T-helper 17 cell (primary cell): Measurements from ENCODE around the gene INPP4B. TPM values are rescaled to one million over a fixed set of nuclear protein-coding genes. Genes with fewer than 3 reads are reported as not detected.

Experiments used
- ATAC-seq: fragments of 150-1000 bp; cut with Tn5 transposase; 2 replicates; pipeline ENCODE4 v1.10.0; 2021; ENCODE audit warnings: mild to moderate bottlenecking, moderate library complexity
- DNase-seq, 3 donors: peaks; one replicate each; pipeline versions ENCODE4 v3.0.0 to v3.0.0-alpha.2; 2020 to 2021
- H3K9me3 ChIP-seq: one replicate; pipeline ENCODE4 v1.7.0; 2013; ENCODE audit warnings: low read length, mild to moderate bottlenecking; ENCODE audit not compliant: control insufficient read depth, poor library complexity, severe bottlenecking
- H3K27ac Mint-ChIP-seq: one replicate; pipeline ENCODE4 v1.8.0; 2022; ENCODE audit warnings: mild to moderate bottlenecking, moderate library complexity, mixed read lengths
- H3K27me3 Mint-ChIP-seq: one replicate; pipeline ENCODE4 v1.8.0; 2022; ENCODE audit warnings: mixed read lengths
- H3K36me3 Mint-ChIP-seq: one replicate; pipeline ENCODE4 v1.8.0; 2022; ENCODE audit warnings: low read depth, mixed read lengths
- H3K4me1 Mint-ChIP-seq: one replicate; pipeline ENCODE4 v1.8.0; 2022; ENCODE audit warnings: mild to moderate bottlenecking, mixed read lengths
- H3K4me3 Mint-ChIP-seq: one replicate; pipeline ENCODE4 v1.8.0; 2022; ENCODE audit warnings: mild to moderate bottlenecking, moderate library complexity, mixed read lengths
- total RNA-seq, 4 donors: library from RNA in 2 of 4; stranded (reverse) in 2 of 4; gene quantifications; one replicate each; pipeline ENCODE4 v1.2.3 and lab custom pipeline; 2022 to 2026

The INPP4B gene
- total RNA-seq, 2 donors from 2014 or later: 91.8 to 102 TPM

DNA sequence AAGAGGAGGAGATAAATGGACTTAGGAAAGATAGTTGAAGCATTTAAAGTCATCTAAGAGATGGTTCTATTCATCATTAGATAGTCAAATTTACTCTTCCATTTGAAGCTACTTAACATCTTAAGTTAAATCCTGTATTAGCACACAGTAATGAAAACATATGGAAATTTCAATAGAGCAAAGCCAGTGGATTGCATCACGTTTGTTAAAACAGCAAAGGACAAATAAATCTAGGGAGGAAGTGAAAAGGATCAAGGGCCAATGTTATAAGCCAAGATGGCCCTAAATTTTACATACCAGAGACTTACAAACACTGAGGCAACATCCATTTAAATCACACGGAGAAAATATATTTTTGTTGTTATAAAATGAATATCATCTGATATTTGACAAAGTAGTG, 602.8 kb downstream of the INPP4B start:
- no peaks in the 10 kb centered on the region for H3K27me3 Mint-ChIP-seq
- no peak overlapping the region for H3K27ac Mint-ChIP-seq
- DNase-seq (no peak), ATAC-seq (no peak)
- H3K4me3 Mint-ChIP-seq: no peak overlapping the region
- H3K9me3 ChIP-seq: no peaks in the 10 kb centered on the region
- H3K4me1 Mint-ChIP-seq: peaks cover 17% of the 10 kb centered on the region
- H3K36me3 Mint-ChIP-seq: peaks cover 4% of the 10 kb centered on the region

DNA sequence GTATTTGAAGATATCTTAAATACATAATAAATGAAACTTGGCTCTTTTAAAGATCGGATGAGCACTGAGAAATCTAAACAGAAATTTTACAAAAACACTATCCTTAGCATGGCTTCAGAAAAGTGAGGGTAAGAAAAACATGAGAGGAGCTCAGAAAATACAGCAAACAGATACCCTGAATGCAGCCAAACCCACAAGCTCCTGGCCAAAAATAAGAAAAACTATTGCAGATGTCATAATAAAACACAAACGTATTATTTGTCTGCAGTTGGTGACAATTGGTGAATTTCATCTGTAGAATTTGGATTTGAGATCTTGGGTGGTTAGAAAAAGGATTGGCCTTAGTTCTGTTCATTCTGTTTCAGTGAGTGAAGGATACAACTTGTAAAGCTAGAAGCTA, 603.9 kb downstream of the INPP4B start:
- no peak for DNase-seq
- Mint-ChIP-seq H3K27ac (peak overlapping the region; percentile 57), H3K36me3 (peaks cover 4% of the 10 kb centered on the region), H3K4me1 (peaks cover 17% of the 10 kb centered on the region), H3K4me3 (no peak overlapping the region), H3K27me3 (no peaks in the 10 kb centered on the region)
- no peak for ATAC-seq
- H3K9me3 ChIP-seq: no peaks in the 10 kb centered on the region

DNA sequence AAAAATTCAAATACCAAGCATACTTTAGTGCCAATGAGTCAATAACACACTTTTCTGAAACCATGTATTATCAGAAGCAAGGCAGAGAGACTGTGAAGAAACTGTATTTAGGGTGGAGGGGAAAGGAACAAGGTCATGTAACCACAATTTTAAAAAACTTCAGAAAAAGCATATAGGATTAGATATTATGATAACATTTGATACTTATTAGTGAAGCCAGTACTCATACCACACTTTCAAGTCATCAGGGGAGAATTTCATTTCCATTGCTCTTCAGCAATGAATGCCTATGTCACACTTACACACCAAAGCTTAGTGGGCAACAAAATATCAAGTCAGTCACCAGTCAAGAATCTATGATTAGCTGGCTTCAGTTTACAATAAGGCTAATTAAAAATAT, 607.5 kb downstream of the INPP4B start:
- Mint-ChIP-seq H3K36me3 (peaks cover 7% of the 10 kb centered on the region), H3K27ac (peak overlapping the region; percentile 27), H3K4me3 (no peak overlapping the region), H3K4me1 (peaks cover 22% of the 10 kb centered on the region), H3K27me3 (no peaks in the 10 kb centered on the region)
- H3K9me3 ChIP-seq: no peaks in the 10 kb centered on the region
- DNase-seq: no peak
- ATAC-seq: no peak

DNA sequence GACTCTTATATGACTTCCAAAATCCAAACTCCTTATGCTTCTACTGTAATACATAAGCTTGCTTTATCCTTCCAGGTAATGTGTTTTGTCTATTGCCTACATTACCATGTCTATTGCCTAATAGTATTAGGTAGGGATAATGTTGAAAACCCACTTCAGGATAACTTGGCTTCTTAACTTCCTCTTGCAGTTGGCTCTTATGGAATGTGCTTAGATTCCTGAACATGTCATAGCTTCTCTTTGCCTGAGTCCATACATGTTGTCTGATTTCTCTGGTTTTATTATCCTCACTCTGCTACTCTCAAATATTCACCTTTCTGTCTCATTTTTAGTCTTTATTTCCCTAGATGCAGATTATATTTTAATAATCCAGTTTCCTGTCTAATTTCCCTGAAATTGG, 609.8 kb downstream of the INPP4B start:
- H3K36me3 Mint-ChIP-seq: peaks cover 4% of the 10 kb centered on the region
- ATAC-seq (no peak), DNase-seq (no peak)
- H3K27ac Mint-ChIP-seq: peak overlapping the region; percentile 46
- H3K4me3 Mint-ChIP-seq: no peak overlapping the region
- H3K9me3 ChIP-seq: no peaks in the 10 kb centered on the region
- peaks cover 20% of the 10 kb centered on the region for H3K4me1 Mint-ChIP-seq
- no peaks in the 10 kb centered on the region for H3K27me3 Mint-ChIP-seq

DNA sequence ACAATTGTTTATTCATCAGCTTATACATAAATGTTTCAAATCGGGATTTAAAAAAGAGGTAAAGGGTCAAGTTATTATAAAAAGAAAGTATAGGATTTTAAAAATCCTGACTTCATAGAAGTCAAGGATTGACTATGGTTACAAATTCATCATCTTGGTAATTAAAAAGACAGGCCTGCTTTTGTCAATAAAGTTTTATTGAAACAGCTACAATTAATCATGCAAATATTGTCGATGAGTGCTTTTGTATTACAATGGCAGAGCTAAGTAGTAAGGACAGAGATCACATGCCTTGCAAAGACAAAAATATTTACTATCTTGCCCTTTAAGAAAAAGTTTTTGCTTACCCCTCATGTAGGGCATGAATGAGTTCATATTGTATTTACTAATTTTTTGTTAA, 614.3 kb downstream of the INPP4B start:
- Mint-ChIP-seq H3K4me1 (peaks cover 27% of the 10 kb centered on the region), H3K4me3 (no peak overlapping the region), H3K27me3 (no peaks in the 10 kb centered on the region), H3K27ac (no peak overlapping the region), H3K36me3 (peaks cover 7% of the 10 kb centered on the region)
- DNase-seq (no peak), ATAC-seq (no peak)
- no peaks in the 10 kb centered on the region for H3K9me3 ChIP-seq

DNA sequence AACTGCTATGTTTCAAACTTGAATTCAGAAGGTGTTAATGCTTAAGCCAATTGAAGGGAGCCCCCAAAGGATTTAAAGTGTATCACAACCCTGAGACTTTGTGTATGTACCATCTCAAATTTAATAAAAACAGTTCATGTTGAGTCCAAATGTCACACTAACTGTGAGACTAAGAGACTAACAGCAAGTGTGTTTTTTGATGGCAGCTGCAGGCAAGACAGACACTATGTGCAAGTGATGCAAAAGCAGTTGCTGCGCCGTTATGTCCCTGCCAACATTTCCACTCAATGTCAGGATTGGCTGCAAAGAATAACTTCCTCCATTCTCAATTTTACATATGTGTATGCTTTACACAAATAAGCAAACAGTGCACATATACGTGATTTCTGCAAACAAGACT, 615.1 kb downstream of the INPP4B start:
- no peaks in the 10 kb centered on the region for H3K9me3 ChIP-seq
- no peak overlapping the region for H3K4me3 Mint-ChIP-seq
- no peaks in the 10 kb centered on the region for H3K27me3 Mint-ChIP-seq
- peaks cover 33% of the 10 kb centered on the region for H3K4me1 Mint-ChIP-seq
- peaks cover 10% of the 10 kb centered on the region for H3K36me3 Mint-ChIP-seq
- DNase-seq (no peak), ATAC-seq (no peak)
- no peak overlapping the region for H3K27ac Mint-ChIP-seq

DNA sequence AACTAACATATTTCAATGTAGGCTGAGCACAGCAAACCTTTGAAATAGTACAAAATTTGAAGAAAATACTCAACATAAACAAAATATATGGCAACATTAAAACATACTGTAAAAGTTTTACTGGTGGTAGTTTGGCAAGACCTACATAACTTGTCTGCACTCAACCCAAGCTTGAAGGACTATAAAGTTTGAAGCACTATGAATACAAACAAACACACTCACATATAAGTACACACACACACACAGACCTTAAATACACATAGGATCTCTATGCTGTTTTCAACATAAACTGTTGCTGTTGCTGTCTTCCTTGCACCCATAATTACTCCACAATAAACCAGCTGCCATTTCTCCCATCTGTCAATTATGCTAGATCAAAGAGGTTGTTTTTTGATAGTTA, 620.1 kb downstream of the INPP4B start:
- peaks cover 22% of the 10 kb centered on the region for H3K4me1 Mint-ChIP-seq
- H3K27ac Mint-ChIP-seq: no peak overlapping the region
- no peak for DNase-seq
- peaks cover 9% of the 10 kb centered on the region for H3K36me3 Mint-ChIP-seq
- no peaks in the 10 kb centered on the region for H3K27me3 Mint-ChIP-seq
- H3K4me3 Mint-ChIP-seq: no peak overlapping the region
- no peak for ATAC-seq
- H3K9me3 ChIP-seq: no peaks in the 10 kb centered on the region

DNA sequence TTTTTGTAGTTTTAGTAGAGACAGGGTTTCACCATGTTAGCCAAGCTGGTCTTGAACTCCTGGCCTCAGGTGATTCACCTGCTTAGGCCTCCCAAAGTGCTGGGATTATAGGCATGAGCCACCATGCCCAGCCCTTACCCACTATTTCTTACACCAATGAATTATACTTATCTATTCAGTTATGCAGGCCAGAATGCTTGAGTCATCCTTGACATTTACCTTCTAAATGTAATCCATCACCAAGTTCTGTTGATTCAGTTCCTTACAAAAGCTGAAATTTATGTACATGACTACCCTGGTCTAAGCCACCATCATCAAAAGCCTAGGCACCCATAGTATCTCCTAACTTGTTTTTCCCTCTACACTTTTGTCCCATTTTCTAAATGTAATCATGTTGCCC, 624.0 kb downstream of the INPP4B start:
- no peak overlapping the region for H3K27ac Mint-ChIP-seq
- H3K4me3 Mint-ChIP-seq: no peak overlapping the region
- no peaks in the 10 kb centered on the region for H3K27me3 Mint-ChIP-seq
- no peak for ATAC-seq
- peaks cover 9% of the 10 kb centered on the region for H3K36me3 Mint-ChIP-seq
- no peak for DNase-seq
- no peaks in the 10 kb centered on the region for H3K9me3 ChIP-seq
- H3K4me1 Mint-ChIP-seq: peaks cover 20% of the 10 kb centered on the region

DNA sequence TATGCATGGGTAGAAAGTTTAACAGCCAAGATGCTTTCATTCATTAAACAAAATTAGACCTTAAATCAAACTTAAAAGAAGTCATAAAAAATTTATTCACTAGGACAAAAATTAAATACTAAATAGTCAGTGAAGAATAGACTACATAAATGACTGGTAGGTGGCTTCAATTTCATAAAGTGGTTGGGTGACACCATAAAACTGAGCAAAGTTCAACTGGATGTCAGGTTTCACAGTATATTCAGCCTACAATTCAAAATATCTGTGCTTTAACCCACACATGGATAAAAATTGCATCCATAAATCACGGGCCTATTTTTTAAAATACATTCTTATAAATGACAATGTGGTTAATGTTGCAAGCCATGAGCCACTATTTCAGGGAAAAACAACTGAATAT, 627.4 kb downstream of the INPP4B start:
- Mint-ChIP-seq H3K4me1 (peaks cover 21% of the 10 kb centered on the region), H3K4me3 (no peak overlapping the region), H3K27me3 (no peaks in the 10 kb centered on the region), H3K36me3 (no peaks in the 10 kb centered on the region), H3K27ac (no peak overlapping the region)
- no peak for DNase-seq
- no peaks in the 10 kb centered on the region for H3K9me3 ChIP-seq
- no peak for ATAC-seq

DNA sequence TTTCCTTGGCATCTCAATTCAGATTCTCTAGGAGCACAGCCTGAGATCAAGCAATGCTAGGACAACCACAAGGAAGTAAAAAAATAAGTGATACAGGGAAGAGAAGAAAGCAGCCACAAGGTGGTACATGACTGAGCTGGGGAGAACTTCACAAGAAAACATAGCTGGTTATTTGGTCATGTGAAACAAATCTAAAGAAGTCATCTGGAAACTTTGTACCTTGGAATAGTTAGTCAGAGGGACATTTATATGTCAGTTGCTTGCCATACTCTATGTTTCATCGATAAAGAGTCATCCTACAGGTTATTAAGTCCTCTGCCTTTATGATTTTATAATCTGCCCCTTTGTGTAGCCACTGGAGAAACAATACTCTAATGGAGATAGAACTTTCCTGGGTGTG, 634.7 kb downstream of the INPP4B start:
- ATAC-seq: no peak
- no peaks in the 10 kb centered on the region for H3K27me3 Mint-ChIP-seq
- peak overlapping the region; percentile 8 for H3K27ac Mint-ChIP-seq
- peaks cover 3% of the 10 kb centered on the region for H3K36me3 Mint-ChIP-seq
- no peaks in the 10 kb centered on the region for H3K9me3 ChIP-seq
- H3K4me3 Mint-ChIP-seq: no peak overlapping the region
- DNase-seq: no peak
- H3K4me1 Mint-ChIP-seq: peaks cover 33% of the 10 kb centered on the region

DNA sequence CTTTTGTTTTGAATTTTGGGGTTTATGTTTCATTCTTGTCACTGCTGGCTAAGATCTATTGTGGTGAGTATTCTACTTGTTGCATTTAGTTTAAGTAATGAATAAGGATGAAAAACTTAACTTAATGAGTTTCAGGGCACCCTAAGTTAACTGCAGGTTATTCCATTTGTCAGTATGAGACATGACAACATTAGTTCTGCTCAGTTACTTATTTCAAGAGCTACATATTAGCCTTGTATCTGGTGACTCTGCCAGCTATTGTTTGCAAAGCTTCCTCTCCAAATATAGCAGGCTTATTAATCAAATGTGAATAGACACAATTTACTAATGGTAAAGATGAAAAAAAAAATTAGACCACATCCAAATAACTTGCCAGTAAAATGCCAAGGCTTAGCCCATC, 642.6 kb downstream of the INPP4B start:
- Mint-ChIP-seq H3K4me1 (peaks cover 15% of the 10 kb centered on the region), H3K4me3 (no peak overlapping the region), H3K36me3 (peaks cover 5% of the 10 kb centered on the region), H3K27ac (no peak overlapping the region), H3K27me3 (no peaks in the 10 kb centered on the region)
- ATAC-seq (no peak), DNase-seq (no peak)
- no peaks in the 10 kb centered on the region for H3K9me3 ChIP-seq

DNA sequence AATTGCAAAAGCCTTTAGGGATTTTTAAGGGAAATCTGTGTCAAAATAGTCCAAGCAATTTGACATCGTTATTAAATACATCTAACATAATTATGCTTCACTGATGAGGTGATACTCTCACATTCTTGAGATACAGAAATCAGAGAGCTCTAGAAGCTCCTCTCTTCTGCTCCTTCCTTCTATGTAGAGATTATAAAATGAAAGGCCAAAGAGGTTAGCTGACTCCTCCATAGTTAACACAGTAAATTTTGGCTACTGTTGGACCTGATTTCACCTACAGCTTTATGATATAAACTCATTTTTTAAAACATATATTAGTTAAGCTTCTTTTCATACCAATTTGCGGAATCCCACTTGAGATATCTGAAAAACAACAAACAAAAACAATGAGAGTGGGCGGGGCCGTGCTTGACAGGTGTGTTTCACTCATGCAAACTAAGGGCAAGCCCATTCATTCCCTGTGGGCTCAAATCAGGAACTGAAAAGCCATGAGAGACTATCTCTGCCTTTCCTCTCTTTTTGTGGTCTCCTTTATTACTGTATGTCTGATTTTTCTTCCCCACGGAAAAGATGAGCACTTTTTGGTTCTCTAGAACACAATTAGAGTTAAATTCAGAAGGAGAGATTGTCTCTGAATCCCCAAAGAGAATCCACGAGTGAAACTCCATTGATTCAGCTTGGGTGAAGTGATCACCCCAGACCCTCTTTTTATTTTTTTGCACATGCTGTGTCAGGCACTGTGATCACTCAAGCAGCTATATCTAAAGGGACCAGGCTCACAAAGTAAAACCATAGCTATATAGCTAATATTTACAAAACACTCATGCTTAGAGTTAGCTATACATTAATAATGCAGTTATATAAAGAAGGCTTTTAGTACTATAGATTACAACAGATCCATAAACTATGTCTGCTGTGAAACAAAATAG, 643.4 kb downstream of the INPP4B start:
- peak overlapping the region; percentile 66 for H3K27ac Mint-ChIP-seq
- peaks cover 15% of the 10 kb centered on the region for H3K4me1 Mint-ChIP-seq
- H3K9me3 ChIP-seq: no peaks in the 10 kb centered on the region
- no peaks in the 10 kb centered on the region for H3K27me3 Mint-ChIP-seq
- H3K36me3 Mint-ChIP-seq: peaks cover 5% of the 10 kb centered on the region
- no peak for DNase-seq
- no peak overlapping the region for H3K4me3 Mint-ChIP-seq
- no peak for ATAC-seq

DNA sequence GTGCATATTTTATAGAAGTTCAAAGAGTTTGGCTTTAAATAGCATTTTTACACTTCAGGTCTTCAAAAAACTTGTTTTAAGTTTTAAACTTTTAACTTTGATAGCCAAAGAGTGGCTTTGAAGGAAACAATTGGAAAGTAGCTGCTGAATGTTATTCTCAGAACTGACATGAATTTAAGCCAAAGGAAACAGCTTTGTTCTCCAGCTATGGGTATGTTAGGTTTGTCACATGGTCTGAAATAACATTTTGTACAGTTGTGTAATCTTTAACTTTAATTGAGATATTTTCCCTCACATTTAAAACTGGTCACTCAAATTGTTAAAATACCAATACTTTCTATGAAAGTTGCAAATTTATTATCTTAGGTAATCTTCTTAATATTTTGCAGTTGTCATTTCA, 645.1 kb downstream of the INPP4B start:
- ATAC-seq (no peak), DNase-seq (no peak)
- peak overlapping the region; percentile 2 for H3K27ac Mint-ChIP-seq
- H3K36me3 Mint-ChIP-seq: peaks cover 4% of the 10 kb centered on the region
- no peaks in the 10 kb centered on the region for H3K27me3 Mint-ChIP-seq
- peaks cover 17% of the 10 kb centered on the region for H3K4me1 Mint-ChIP-seq
- H3K9me3 ChIP-seq: no peaks in the 10 kb centered on the region
- no peak overlapping the region for H3K4me3 Mint-ChIP-seq

DNA sequence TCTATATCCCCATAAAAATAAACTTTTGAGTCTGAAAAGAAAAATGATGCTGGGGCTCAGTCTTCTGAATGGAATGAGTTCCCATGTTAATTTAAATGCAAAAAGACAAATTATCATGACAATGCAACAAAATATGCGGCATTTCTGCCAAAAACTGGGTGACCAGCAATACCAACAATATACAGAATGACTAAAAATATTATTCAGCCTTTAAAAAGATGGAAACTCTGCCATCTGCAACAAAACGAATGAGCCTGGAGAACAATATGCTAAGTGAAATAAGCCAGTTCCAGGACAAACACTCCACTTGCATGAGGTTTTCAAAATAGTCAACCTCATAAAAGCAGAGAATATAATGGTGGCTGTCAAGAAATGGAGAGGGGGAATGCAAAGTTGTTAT, 651.2 kb downstream of the INPP4B start:
- ATAC-seq (no peak), DNase-seq (no peak)
- H3K36me3 Mint-ChIP-seq: peaks cover 4% of the 10 kb centered on the region
- H3K27ac Mint-ChIP-seq: no peak overlapping the region
- H3K27me3 Mint-ChIP-seq: no peaks in the 10 kb centered on the region
- peaks cover 12% of the 10 kb centered on the region for H3K4me1 Mint-ChIP-seq
- no peak overlapping the region for H3K4me3 Mint-ChIP-seq
- H3K9me3 ChIP-seq: no peaks in the 10 kb centered on the region
